Muscle of arm (tissue), 12 donors: Measurements from ENCODE around the gene FAM111A. TPM values are rescaled to one million over a fixed set of nuclear protein-coding genes. Genes with fewer than 3 reads are reported as not detected.
A peak's percentile ranks its signal among the peaks of the same experiment; 100 is the strongest.

Experiments used
- DNase-seq: peaks from one replicate; pipeline ENCODE4 v3.0.0-alpha.2; 2013
- polyA plus RNA-seq, 12 donors: library from polyadenylated mRNA; unstranded; fragments of 120-200 nt; gene quantifications; one replicate each; pipeline ENCODE4 v1.2.1, GENCODE V29; 2013; ENCODE audit not compliant: insufficient read length in 12 of 12

FAM111A gene
- polyA plus RNA-seq, 12 donors = 17.1 to 91.4 (median 28.6) TPM; not detected in 1

DNA sequence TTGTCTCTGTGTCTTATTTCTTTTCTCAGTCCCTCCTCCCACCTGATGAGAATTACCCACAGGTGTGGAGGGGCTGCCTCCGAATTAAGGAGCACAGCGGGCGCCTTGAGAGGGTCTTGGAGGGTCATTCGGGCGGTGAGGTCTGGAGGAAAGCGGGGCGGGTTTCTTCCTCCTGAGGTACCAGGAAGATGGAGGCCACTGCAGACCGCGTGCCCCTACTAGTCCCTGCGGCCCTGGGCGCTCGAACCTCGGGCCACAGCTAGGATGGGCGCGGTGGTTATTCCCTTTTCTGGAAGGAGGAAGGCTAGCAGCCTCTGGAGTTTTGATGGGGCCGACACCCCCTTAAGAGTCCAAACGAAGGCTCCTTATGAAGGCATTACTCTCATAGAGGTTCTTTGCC lies 5.5 kb upstream of the FAM111A start:
- DNase-seq = no peak

DNA sequence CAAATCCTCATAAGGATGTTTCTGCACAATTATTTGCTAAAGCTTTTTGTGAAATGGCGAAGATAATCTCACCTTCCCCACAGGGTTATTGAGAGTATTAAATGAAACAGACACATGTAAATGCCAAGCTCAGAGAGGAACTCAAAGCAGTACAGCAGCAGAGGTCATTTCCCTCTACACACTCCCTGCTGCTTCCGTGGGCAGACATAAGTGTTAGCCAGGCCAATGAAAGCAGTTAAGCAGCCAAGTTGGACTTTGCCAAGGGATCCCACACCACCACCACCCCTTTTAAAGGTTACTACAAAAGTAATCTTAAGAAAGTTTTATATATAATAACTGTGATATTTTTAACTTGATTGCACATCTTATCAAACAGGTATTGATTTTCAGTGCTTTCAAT lies 4.0 kb upstream of the FAM111A start:
- DNase-seq = no peak

DNA sequence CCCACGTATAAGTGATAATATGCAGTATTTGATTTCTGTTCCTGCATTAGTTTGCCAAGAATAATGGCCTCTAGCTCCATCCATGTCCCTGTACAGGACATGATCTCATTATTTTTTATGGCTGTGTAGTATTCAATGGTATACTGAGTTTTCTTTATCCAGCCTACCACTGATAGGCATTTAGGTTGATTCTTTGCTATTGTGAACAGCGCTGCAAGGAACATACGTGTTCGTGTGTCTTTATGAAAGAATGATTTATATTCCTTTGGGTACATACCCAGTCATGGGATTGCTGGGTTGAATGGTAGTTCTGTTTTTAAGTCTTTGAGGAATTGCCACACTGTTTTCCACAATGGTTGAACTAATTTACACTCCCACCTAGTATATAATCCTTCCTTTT lies 1.5 kb upstream of the FAM111A start:
- DNase-seq = no peak

DNA sequence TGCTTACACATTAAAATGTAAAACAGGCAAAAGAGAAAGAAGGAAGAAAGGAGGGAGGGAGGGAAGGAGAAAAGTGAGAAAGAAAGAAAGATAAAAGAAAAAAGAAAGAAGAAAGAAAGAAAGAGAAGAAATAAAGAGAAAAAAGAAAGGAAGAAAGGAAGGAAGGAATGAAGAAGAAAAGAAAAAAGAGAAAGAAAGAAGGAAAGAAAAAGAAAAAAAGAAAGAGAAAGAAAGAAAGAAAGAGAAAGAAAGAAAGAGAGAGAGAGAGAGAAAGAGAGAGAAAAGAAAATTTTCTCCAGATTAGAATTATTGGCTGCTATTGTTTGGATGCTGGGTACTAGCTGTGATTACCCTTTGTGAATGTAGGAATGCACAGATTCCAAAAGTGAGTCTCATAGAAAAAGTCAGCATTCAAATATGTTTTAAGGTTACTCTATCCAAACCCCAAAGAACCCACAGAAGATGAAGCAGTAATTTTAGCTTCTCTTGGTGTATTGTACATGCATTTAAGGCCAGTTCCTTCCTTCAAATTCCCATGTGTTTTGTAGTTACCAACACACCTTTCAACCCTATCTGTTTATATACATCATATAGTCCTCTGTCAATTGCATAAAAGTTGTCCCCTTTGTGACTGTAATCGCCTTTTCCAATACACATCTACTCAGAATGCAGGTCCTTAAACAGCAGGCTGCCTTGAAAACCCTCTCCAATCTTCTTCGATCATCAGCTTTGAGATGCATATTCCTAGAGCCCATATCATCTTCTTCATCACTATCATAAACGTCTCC lies 789 bp upstream of the FAM111A start:
- DNase-seq = no peak

DNA sequence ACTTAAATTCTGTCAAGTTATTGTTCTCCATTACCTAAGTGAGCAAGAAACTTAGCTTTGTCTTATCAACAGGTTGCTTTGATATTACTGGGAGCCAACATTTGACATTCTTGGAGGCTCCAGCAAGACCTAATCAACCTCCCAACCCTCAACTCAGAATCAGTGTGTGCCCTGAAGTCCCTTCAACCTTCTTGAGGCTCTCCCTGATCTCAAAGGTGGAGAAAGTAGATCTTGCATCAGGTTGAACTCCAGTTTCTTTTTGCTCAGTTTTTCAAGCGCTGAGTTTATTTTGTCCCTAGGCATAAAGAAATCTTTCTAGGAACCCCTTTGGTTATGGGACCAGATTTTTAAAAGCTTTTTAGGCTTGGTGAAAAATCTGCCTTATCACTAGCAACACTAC lies 1.4 kb downstream of the FAM111A start:
- no peak for DNase-seq

DNA sequence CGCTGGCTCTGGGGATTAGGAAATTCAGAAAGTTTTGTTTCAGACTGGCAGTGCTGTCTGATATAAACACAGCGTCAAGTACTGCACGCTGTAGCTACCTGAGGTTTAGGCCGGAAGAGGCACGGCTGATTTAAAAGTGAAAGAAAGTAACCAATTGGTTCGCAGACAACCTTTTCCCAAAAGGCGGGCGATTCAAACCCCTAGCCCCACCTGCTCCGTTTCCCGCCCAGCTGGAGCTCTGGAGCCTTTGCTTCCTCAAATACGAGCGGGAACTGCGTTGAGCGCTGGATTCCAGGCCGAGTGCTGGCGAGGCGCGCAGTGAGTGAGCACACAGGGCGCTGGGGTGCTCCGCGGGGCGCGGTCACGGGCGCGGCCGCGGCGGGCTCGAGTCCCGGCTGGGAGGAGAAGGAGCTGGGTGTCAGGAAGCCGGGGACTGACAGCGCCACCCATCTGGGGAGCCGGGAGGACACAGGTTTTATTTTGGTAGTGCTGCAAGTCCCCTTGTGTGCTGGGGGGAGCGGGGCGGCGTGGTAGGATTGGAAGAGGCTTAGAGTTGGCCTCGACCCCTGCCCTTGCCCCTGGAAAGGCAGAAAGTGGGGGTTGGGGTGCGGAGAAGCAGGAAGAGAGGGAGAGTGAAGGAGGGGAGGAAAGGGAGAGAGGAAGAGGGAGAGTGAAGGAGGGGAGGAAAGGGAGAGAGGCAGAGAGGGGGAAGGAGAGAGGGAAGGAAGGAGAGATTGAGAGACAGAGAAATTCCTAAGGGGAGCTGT lies 2.1 kb downstream of the FAM111A start:
- peak; percentile 88 for DNase-seq

DNA sequence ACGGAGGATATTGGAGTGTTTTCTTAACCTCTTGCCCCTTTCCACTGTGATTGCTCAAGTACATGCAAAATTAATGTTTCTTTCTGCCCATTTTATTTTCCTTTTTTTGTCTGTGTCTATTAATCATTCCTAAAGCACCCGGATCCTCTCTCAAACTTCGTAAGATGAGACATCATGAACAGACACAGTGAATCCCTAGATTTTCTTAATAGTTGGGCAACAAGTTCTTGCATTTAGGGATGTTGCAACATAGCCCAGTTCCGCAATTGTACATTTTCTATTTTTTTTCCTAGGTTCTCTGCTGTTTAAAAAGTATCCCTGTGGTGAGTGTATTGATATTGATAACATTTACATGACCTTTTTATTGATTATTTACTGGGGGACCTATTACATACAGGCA lies 2.9 kb downstream of the FAM111A start:
- peak; percentile 7 for DNase-seq

DNA sequence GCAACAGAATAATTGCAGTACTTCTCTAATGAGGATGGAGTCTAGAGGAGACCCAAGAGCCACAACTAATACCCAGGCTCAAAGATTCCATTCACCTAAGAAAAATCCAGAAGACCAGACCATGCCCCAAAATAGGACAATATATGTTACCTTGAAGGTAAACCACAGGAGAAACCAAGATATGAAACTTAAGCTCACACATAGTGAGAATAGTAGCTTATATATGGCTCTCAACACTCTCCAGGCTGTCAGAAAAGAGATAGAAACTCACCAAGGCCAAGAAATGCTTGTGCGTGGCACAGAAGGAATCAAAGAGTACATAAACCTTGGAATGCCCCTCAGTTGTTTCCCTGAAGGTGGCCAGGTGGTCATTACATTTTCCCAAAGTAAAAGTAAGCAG lies 9.1 kb downstream of the FAM111A start:
- DNase-seq = no peak

DNA sequence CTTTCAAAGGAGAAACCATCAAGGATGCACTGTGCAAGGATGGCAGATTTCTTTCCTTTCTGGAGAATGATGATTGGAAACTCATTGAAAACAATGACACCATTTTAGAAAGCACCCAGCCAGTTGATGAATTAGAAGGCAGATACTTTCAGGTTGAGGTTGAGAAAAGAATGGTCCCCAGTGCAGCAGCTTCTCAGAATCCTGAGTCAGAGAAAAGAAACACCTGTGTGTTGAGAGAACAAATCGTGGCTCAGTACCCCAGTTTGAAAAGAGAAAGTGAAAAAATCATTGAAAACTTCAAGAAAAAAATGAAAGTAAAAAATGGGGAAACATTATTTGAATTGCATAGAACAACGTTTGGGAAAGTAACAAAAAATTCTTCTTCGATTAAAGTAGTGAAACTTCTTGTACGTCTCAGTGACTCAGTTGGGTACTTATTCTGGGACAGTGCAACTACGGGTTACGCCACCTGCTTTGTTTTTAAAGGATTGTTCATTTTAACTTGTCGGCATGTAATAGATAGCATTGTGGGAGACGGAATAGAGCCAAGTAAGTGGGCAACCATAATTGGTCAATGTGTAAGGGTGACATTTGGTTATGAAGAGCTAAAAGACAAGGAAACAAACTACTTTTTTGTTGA lies 9.8 kb downstream of the FAM111A start:
- no peak for DNase-seq

DNA sequence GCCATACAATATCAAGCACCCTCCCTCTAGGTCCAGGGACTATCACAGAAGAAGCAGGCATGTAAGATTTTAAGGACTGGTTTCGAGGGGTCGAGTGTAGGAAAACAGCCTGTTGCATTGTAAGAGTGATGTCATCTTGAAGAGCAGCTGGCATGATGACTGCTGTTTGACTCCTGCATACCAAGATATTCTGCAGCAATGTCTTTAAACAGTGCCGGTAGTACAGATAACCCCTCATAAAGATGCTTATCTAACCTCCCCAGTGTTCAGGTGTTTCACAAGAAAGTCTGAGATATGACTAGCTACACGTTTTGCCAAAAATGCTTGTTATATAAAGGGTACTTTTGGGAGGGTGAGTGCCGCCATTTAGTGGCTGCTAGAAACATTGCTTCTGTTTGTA lies 12.0 kb downstream of the FAM111A start:
- no peak for DNase-seq

DNA sequence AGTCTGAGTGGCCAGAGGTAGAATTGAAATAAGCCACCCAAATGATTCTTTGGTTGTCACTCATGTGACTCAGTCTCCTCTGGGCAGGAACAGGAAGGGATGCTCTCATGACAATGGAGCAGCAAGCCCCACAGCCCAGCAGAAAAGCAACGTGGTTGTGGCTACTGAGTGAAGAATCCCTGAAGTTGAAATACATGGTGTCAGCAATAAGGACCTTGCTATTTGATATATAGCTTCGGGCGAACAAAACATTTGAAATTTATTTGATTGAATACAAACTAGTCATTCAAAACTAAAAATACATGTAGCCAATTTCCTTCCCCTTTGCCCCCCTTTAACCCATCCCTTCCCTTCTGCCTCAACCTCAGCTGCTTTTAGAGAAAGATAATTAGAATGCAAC lies 14.8 kb downstream of the FAM111A start:
- no peak for DNase-seq

DNA sequence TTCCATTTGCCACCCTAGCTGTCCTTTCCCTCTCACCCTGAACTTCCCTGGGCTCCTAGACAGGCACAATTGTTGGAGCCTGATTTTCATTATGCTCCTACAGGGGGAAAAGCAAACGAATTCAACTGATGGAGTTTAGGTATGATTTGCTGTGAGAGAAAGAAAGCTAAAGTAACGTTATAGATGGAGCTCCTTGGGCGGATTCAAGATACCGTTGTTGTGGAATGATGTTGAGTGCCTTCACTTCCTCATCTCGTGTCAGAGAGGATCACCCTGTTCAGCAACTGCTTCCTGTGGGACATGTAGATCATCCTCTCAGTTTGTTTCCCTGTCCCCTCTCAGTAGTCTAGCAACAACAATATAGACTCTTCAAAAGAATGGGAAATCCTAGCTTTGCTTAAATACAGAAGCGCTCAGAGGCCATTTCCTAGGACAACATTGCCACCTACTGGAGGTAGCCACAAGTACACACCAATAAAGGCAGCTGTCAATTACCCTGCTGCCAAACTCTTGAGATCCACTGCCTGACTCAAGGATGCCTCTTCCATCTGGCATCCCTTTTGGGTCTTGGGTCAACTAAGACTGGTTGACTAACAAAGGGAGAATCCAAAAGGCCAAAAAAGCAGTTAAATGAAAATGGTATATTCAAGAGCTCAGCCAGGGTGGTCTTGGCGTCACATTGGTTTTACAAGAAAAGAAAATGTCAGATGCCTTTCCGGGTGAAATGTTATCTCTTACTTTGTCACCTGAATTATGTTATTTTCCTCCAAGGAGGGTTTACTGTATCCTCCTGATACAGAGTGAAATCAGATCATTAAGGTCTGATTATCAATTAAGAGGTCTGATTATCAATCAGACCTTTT lies 15.8 kb downstream of the FAM111A start:
- DNase-seq = peak; percentile 77

DNA sequence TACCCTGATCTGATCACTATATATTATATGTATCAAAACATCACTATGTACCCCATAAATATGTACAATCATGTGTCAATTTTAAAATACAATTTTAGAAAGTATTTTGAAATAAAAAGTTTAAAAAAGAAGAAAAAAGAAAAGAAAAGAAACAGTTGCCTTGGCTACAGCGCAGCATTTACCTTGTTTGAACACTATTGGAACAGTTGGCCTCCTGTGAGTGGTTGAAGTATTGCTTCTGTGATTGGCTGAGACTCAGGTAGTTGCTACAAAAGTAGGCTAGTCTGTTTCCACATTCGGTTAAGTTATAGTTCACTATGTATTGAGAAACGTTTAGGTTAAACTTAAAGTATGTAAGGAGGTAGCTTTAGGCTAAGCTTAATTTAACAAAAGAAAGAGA lies 21.4 kb downstream of the FAM111A start:
- DNase-seq = no peak

DNA sequence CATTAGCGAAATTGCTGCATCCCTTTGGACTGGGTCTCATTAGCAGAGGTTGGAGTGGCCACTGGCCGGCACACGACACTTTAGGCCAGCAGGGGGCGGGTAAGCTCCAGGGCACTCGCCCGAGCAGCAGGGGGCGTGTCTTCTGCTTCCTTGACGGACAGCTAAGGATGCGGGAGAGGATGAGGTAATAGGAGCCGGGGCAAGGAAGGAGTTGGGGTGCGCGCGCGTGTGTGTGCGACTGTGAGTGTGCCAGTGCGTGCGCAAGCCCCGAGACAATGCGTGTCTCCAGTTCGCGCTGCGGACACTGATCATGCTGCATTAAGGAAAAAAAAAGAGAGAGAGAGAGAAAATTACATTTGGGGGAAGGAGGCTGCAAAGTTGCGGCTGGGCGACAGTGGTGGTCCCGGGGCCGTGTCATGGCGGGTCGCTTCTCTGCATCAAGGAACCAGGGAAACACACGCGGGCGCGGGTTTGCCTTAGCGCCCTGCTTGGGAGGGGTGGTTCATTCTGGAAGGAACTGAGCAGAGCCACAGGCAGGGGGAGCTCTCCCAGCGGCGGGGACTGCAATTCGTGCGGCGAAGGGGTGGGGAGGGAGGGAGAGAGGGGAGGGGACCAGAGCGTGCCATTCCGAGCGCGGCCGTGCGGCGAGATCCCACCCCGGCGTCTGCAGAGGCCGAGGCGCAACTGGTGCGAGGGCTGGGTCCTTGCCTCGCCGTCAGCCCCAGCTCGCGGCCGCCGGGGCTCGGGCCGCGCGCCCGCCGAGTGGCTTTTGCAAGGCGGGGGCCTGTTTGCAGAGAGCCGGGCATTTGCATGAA lies 29.1 kb downstream of the FAM111A start, which contains the start of gene DTX4:
Gene DTX4, plus strand, starts transcription at position 625 of the 815 bp plus-strand sequence. CDS start 464 bp downstream, outside the sequence.
- DNase-seq = peak; percentile 93

DNA sequence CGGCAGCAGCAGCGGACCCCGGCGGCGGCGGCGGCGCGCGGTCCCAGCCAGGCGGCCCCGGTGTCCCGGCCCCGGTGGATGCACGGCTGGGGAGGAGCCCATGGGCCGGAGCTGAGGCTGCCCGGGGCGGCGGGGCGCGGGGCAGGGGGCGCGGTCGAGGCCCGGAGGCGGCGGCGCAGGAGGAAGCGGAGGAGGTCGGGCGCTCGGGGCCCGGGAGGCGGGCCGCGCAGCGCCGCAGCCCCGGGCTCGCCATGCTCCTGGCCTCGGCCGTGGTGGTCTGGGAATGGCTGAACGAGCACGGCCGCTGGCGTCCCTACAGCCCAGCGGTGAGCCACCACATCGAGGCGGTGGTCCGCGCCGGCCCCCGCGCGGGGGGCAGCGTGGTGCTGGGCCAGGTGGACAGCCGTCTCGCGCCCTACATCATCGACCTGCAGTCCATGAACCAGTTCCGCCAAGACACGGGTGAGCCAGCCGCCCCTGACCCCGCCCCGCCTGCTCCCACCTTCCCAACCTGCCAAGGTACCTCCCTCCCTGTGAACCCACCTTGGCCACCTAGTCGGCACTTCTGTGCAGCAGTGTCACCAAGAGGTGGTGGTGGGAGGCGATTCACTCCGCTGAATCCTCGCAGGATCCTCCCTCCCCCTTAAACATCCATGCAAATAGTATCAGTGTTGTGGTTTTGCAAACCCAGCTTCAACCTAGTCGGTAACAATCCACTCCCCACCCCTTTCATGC lies 29.9 kb downstream of the FAM111A start:
- DNase-seq = no peak

DNA sequence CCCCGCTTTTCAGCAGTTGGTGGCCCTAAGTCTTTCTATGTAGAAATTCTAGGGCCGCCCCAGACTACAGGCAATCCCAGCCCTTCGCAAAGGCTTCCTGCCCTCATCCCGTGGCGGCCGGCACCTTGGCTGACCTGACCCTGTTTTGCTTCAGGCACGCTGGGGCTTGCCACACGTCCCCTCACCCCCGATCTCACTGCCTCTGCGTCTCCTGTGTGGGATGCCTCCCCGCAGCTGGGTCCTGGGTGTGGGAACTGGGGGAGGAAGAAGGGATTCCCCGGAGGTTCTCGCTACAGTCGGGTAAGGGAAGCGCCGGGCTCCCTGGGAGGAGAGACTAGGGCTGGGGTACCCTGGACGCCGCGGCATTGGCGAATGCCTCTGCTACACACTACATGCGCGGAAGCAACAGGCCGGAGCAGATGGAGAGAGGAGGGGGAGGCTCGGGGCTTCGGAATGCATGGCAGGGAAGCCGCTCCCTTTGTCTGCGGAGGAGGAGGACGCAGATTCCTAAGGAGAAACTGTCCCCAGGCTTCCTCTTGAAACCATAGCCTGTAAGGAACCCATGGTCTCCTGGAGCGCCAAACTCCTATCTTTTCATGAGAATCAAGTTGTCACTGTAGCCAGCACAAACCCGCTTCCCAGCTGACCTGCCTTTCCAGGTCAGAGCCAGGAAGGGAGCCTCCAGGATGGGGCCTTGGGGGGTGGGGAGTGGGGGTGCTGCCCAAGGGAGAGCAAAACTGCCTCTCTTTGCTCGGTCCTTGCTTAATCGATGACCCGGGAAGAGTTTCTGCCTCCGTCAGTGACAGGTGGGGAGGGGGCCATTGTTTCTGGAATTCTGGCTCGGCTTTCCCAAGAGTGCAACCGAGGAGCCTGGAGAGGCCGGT lies 30.7 kb downstream of the FAM111A start:
- no peak for DNase-seq

DNA sequence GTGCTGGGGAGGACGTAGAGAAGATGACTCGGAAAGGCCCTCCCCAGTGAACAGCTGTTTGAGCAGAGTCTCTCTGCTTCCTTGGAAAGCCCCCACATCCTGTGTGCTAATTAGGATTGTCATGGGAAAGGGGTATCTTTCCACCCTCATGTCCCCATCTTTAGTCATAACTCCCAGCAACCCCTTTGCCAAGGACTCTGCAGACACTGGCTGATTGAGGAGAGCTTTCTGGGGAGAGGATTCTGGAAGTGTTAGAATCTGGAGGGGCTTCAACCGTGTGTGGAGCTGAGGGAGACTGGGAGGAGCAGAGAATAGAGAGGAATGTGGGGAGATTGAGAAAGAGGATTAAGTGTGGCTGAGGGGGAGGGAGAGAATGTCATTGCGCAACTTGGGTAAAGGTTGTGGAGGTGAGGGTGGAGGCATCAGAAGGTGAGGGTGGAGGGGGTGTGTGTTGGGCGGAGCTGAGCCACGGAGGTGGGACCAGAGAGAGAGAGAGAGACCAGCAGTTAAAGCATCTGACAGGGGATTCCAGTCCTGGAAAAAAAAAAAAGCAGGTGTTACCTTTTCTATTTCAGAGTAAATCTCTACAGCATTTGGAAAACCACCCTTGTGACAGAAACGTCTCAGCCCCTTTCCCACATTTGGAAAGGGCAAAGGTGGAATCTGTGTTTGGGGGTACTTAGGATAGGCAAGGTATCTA lies 31.5 kb downstream of the FAM111A start:
- DNase-seq = no peak

DNA sequence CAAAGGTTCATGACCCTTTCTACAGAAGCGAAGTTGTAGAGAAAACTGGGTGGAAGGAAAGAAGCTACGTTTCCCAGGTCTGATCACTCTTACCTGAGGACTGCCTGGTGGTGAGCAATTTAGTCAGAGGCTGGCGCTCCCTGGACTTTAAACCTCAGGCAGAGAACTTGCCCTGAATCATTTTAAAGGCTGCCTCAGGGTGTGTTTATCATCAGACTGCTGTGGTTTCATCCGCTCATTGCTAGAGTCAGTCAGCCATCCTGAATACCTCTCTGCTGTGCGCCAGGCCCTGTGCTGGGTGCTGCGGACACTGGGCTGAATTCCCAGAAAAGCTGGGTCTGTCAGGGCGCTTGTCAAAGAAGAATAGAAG lies 32.0 kb downstream of the FAM111A start:
- no peak for DNase-seq
